Keratinocyte (primary cell): ENCODE results near the gene PACS2. TPM values are rescaled to one million over a fixed set of nuclear protein-coding genes. Genes with fewer than 3 reads are reported as not detected.

ENCODE experiments used
- DNase-seq: peaks from one replicate; pipeline ENCODE4 v3.0.0-alpha.2; 2011; ENCODE audit warnings: low read depth, missing footprints, low spot score
- FAIRE-seq: peaks from 2 replicates; lab custom pipeline; 2011; peaks lifted over from hg19 to GRCh38; lab: Jason Lieb, UNC
- H2AFZ ChIP-seq: 2 replicates; pipeline ENCODE4 v1.6.0; 2012; ENCODE audit warnings: low read length, control low read depth, inconsistent platforms; ENCODE audit not compliant: control insufficient read depth
- H3K27ac ChIP-seq: 2 replicates; pipeline ENCODE4 v1.5.1; 2011; ENCODE audit warnings: low read length; ENCODE audit not compliant: control insufficient read depth, insufficient read depth
- H3K27me3 ChIP-seq: 3 replicates; pipeline ENCODE4 v1.6.0; 2011; ENCODE audit warnings: low read length; ENCODE audit not compliant: control insufficient read depth, insufficient read depth; ENCODE audit errors: extremely low read depth
- H3K36me3 ChIP-seq, 2 experiments: 2 replicates in 1 of 2; 3 replicates in 1 of 2; pipeline ENCODE4 v1.5.1; 2011; ENCODE audit warnings: low read length in 2 of 2, mild to moderate bottlenecking in 1 of 2; ENCODE audit not compliant: control insufficient read depth in 2 of 2, insufficient read depth in 2 of 2; ENCODE audit errors: extremely low read depth in 1 of 2
- H3K4me1 ChIP-seq: 3 replicates; pipeline ENCODE4 v1.5.1; 2011; ENCODE audit warnings: low read length; ENCODE audit not compliant: control insufficient read depth, insufficient read depth; ENCODE audit errors: extremely low read depth
- H3K4me2 ChIP-seq: 3 replicates; pipeline ENCODE4 v1.6.0; 2011; ENCODE audit warnings: low read depth, low read length; ENCODE audit not compliant: control insufficient read depth, insufficient read depth; ENCODE audit errors: extremely low read depth
- H3K4me3 ChIP-seq, 3 experiments: fragments of 200-600 bp in 1 of 3; sonication (generic) in 1 of 3; 2 replicates in 2 of 3; 3 replicates in 1 of 3; pipeline ENCODE4 v1.5.1; 2011 to 2016; ENCODE audit warnings: low read length in 3 of 3, mild to moderate bottlenecking in 3 of 3, control low read depth in 2 of 3, inconsistent platforms in 1 of 3, low read depth in 1 of 3, mixed read lengths in 1 of 3, mixed run types in 1 of 3, moderate library complexity in 1 of 3; ENCODE audit not compliant: control insufficient read depth in 2 of 3, insufficient read depth in 2 of 3; ENCODE audit errors: extremely low read depth in 1 of 3
- H3K79me2 ChIP-seq: 2 replicates; pipeline ENCODE4 v1.6.0; 2012; ENCODE audit warnings: low read length; ENCODE audit not compliant: control insufficient read depth, insufficient read depth
- H3K9ac ChIP-seq: 3 replicates; pipeline ENCODE4 v1.6.0; 2011; ENCODE audit warnings: low read length; ENCODE audit not compliant: control insufficient read depth, insufficient read depth; ENCODE audit errors: extremely low read depth
- H3K9me1 ChIP-seq: 3 replicates; pipeline ENCODE4 v1.6.0; 2011; ENCODE audit warnings: low read length; ENCODE audit not compliant: control insufficient read depth, insufficient read depth; ENCODE audit errors: extremely low read depth
- H3K9me3 ChIP-seq: 2 replicates; pipeline ENCODE4 v1.5.1; 2012; ENCODE audit warnings: low read depth, low read length; ENCODE audit not compliant: control insufficient read depth
- H4K20me1 ChIP-seq: 3 replicates; pipeline ENCODE4 v1.6.0; 2011; ENCODE audit warnings: low read length; ENCODE audit not compliant: control insufficient read depth, insufficient read depth; ENCODE audit errors: extremely low read depth
- CTCF ChIP-seq, 3 experiments: IDR thresholded peaks in 1 of 3; conservative IDR thresholded peaks in 1 of 3; optimal IDR thresholded peaks in 1 of 3; 2 replicates in 2 of 3; 3 replicates in 1 of 3; pipeline versions ENCODE3 to v1.5.1; 2011; ENCODE audit warnings: low read length in 3 of 3, mild to moderate bottlenecking in 3 of 3, moderate library complexity in 2 of 3, control low read depth in 1 of 3, inconsistent platforms in 1 of 3; ENCODE audit not compliant: insufficient read depth in 2 of 3; ENCODE audit errors: extremely low read depth in 1 of 3
- EZH2 ChIP-seq: IDR thresholded peaks from one replicate; pipeline ENCODE4 v1.6.1; 2012; ENCODE audit warnings: inconsistent platforms, mild to moderate bottlenecking, low read length, moderate library complexity
- dilution Hi-C: fragments of 300-500 bp; cut with MboI; formaldehyde crosslinking; loops from one replicate; pipeline ENCODE4 v1.7.0; 2020; ENCODE audit warnings: low sequenced_read_pairs; ENCODE audit not compliant: extremely low pct_ligation_motif_present
- polyA plus RNA-seq, 5 experiments: library from polyadenylated mRNA; depleted of rRNA in 3 of 5; stranded (reverse) in 3 of 5; stranded (forward) in 1 of 5; unstranded in 1 of 5; fragments of >200 nt; gene quantifications; 1 replicate in 1 of 5; 2 replicates in 3 of 5; 3 replicates in 1 of 5; pipeline versions ENCODE4 v1.2.1 to v1.2.3, GENCODE V29; 2011 to 2012; ENCODE audit warnings: missing spikeins in 2 of 5, low read depth in 1 of 5, low replicate concordance in 1 of 5

Gene PACS2
- polyA plus RNA-seq, 1 donor (not counting 4 experiments of a cell fraction or from before 2014, with no cell fraction given): 11.8 TPM

GRCh38 chr14:105290621-105291346 is 23.8 kb upstream of the PACS2 start:
- Histone ChIP-seq H3K9me1 (no peaks in the 10 kb centered on the region), H3K9ac (no peak overlapping the region), H3K27me3 (no peaks in the 10 kb centered on the region), H3K4me1 (no peaks in the 10 kb centered on the region), H2AFZ (no peak overlapping the region), H3K27ac (no peak overlapping the region), H3K4me2 (no peak overlapping the region), H3K4me3 (no peak overlapping the region), H3K79me2 (peaks cover 52% of the 10 kb centered on the region), H4K20me1 (no peaks in the 10 kb centered on the region), H3K9me3 (no peaks in the 10 kb centered on the region), H3K36me3 (no peaks in the 10 kb centered on the region)
- TF ChIP-seq EZH2 (no peak), CTCF (optimal IDR thresholded peaks at IDR 0.05 in 1 of 3, IDR thresholded peaks at IDR 0.05 in 1 of 3, conservative IDR thresholded peaks at IDR 0.05 in 1 of 3; ENCODE audit: extremely low read depth in 1 of 3, insufficient read depth in 2 of 3, low read length in 3 of 3) (no peak)
- dilution Hi-C loops: no loop called here
- FAIRE-seq (no peak), DNase-seq (no peak)

- no peaks in the 10 kb centered on the region for H3K36me3 ChIP-seq
Measured at GRCh38 chr14:105292826-105293711, 21.5 kb upstream of the PACS2 start.

More at GRCh38 chr14:105292826-105293711, 21.5 kb upstream of the PACS2 start:
- no peak overlapping the region for H3K4me2 ChIP-seq
- FAIRE-seq: no peak
- no peaks in the 10 kb centered on the region for H3K9me1 ChIP-seq
- peaks cover 62% of the 10 kb centered on the region for H3K79me2 ChIP-seq
- dilution Hi-C loops: no loop called here
- no peak overlapping the region for H3K27ac ChIP-seq
- no peak overlapping the region for H3K9ac ChIP-seq
- no peaks in the 10 kb centered on the region for H3K27me3 ChIP-seq
- H3K9me3 ChIP-seq: no peaks in the 10 kb centered on the region
- H3K4me1 ChIP-seq: no peaks in the 10 kb centered on the region
- no peak overlapping the region for H2AFZ ChIP-seq
- H4K20me1 ChIP-seq: no peaks in the 10 kb centered on the region
- no peak for DNase-seq
- no peak overlapping the region for H3K4me3 ChIP-seq
- TF ChIP-seq CTCF (optimal IDR thresholded peaks at IDR 0.05 in 1 of 3, IDR thresholded peaks at IDR 0.05 in 1 of 3, conservative IDR thresholded peaks at IDR 0.05 in 1 of 3; ENCODE audit: extremely low read depth in 1 of 3, insufficient read depth in 2 of 3, low read length in 3 of 3) (no peak), EZH2 (no peak)
